Brain microvascular endothelial cell (primary cell): ENCODE measurements around the gene CAD.

Source experiments
- DNase-seq: peaks from one replicate; pipeline ENCODE4 v3.0.0-alpha.2; 2020
- H3K27ac ChIP-seq: fragments of 250-450 bp; sonication (Bioruptor Pico); 2 replicates; pipeline ENCODE4 v1.5.1; 2020; ENCODE audit warnings: mild to moderate bottlenecking, moderate library complexity
- H3K27me3 ChIP-seq: fragments of 250-450 bp; sonication (Bioruptor Pico); replicated peaks from 2 replicates; pipeline ENCODE4 v1.5.1; 2020; ENCODE audit warnings: mild to moderate bottlenecking
- H3K36me3 ChIP-seq: fragments of 250-450 bp; sonication (Bioruptor Pico); replicated peaks from 2 replicates; pipeline ENCODE4 v1.5.1; 2020; ENCODE audit warnings: mild to moderate bottlenecking
- H3K4me3 ChIP-seq: 2 replicates; pipeline ENCODE4 v1.5.1; 2011; ENCODE audit warnings: low read depth, mild to moderate bottlenecking, control low read depth, low read length, moderate library complexity
- in situ Hi-C: cut with HindIII; loops from 2 replicates; pipeline ENCODE4 v1.10.0; 2017; ENCODE audit warnings: low sequenced_read_pairs, low pct_ligation_motif_present
- TF ChIP-seq, protein P1 (sequence below): IDR thresholded peaks from 2 replicates; pipeline ENCODE4 v1.5.1; 2011; ENCODE audit warnings: low read depth, mild to moderate bottlenecking, moderate library complexity, low read length, control low read depth, inconsistent platforms; ENCODE audit errors: missing control alignments

Gene CAD

DNA sequence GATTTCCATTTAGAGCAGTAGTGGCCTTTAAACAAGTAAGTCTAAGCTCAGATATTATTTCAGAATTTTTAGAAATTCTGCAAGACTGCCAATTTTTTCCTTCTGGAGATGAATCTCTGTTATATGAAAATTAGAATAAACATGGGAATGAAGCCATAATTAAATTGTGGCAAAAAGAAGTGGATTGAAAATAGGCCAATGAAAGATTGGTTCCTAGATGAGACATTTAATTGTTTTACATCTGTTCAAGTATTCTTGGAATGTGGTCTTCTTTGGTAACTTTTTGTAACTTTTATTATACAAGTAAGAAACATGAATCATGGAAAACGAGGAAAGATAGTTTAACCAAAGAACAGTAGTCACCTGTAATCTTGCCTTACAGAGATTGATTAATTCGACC is 10.3 kb downstream of the CAD start:
- no peak for DNase-seq
- Histone ChIP-seq H3K36me3 (peaks cover 84% of the 10 kb centered on the region), H3K4me3 (no peak overlapping the region), H3K27me3 (no peaks in the 10 kb centered on the region), H3K27ac (no peak overlapping the region)
- in situ Hi-C loops: no loop called here
- TF ChIP-seq, protein P1, sequence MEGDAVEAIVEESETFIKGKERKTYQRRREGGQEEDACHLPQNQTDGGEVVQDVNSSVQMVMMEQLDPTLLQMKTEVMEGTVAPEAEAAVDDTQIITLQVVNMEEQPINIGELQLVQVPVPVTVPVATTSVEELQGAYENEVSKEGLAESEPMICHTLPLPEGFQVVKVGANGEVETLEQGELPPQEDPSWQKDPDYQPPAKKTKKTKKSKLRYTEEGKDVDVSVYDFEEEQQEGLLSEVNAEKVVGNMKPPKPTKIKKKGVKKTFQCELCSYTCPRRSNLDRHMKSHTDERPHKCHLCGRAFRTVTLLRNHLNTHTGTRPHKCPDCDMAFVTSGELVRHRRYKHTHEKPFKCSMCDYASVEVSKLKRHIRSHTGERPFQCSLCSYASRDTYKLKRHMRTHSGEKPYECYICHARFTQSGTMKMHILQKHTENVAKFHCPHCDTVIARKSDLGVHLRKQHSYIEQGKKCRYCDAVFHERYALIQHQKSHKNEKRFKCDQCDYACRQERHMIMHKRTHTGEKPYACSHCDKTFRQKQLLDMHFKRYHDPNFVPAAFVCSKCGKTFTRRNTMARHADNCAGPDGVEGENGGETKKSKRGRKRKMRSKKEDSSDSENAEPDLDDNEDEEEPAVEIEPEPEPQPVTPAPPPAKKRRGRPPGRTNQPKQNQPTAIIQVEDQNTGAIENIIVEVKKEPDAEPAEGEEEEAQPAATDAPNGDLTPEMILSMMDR: no peak

DNA sequence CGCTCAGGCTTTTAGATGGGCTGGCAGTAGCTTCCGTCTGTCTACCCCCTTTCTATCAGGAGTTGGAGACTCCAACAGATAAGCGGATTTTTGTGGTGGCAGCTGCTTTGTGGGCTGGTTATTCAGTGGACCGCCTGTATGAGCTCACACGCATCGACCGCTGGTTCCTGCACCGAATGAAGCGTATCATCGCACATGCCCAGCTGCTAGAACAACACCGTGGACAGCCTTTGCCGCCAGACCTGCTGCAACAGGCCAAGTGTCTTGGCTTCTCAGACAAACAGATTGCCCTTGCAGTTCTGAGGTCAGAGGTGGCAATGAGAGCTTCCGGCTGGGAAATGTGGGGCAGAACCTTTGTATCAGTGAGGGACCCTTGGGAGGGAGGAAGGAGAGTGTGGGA is 14.8 kb downstream of the CAD start:
- no peak overlapping the region for H3K27ac ChIP-seq
- in situ Hi-C loops: no loop called here
- H3K36me3 ChIP-seq: peaks cover 85% of the 10 kb centered on the region
- no peak for DNase-seq
- TF ChIP-seq, protein P1: no peak
- H3K4me3 ChIP-seq: no peak overlapping the region
- H3K27me3 ChIP-seq: no peaks in the 10 kb centered on the region

DNA sequence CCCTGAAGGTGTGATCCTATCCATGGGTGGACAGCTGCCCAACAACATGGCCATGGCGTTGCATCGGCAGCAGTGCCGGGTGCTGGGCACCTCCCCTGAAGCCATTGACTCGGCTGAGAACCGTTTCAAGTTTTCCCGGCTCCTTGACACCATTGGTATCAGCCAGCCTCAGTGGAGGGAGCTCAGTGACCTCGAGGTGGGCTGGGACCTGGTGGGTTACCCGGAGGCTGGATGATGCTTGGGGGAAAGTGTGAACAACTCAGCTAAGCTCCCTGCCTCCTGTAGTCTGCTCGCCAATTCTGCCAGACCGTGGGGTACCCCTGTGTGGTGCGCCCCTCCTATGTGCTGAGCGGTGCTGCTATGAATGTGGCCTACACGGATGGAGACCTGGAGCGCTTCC is 16.2 kb downstream of the CAD start:
- peaks cover 92% of the 10 kb centered on the region for H3K36me3 ChIP-seq
- no peaks in the 10 kb centered on the region for H3K27me3 ChIP-seq
- no peak for DNase-seq
- no peak overlapping the region for H3K4me3 ChIP-seq
- in situ Hi-C loops: no loop called here
- no peak overlapping the region for H3K27ac ChIP-seq
- TF ChIP-seq, protein P1: no peak

DNA sequence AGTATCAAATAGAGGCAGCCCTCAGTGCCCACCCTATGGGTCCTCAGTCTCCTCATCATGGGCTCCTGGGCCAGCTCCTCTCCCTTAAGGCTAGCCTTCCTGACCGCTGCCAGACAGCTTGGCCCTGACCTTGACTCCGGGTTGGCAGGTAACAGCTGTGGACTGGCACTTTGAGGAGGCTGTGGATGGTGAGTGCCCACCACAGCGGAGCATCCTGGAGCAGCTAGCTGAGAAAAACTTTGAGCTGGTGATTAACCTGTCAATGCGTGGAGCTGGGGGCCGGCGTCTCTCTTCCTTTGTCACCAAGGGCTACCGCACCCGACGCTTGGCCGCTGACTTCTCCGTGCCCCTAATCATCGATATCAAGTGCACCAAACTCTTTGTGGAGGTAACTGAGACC is 19.0 kb downstream of the CAD start:
- no peak for DNase-seq
- no peak overlapping the region for H3K4me3 ChIP-seq

DNA sequence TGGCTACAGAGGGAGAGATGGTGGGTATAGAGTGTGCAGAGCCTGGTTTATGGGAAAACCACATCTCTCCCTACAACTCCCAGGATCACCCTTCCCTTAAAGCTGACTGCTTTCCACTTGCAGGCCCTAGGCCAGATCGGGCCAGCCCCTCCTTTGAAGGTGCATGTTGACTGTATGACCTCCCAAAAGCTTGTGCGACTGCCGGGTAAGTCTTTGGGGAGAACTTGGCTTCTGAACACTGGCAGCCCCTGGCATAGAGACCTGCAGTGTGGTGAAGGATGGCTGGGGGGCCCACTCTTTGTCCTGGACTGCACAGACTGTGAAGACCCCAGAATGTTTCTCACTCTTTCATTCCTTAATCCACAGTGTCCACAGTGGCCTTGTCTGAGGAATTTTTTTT is 19.5 kb downstream of the CAD start:
- H3K27ac ChIP-seq: no peak overlapping the region
- in situ Hi-C loops: no loop called here
- H3K4me3 ChIP-seq: no peak overlapping the region
- H3K36me3 ChIP-seq: peaks cover 93% of the 10 kb centered on the region
- TF ChIP-seq, protein P1: no peak
- no peaks in the 10 kb centered on the region for H3K27me3 ChIP-seq
- DNase-seq: no peak

More for the DNA sequence above, 19.0 kb downstream of the CAD start:
- Histone ChIP-seq H3K27ac (no peak overlapping the region), H3K36me3 (peaks cover 95% of the 10 kb centered on the region), H3K27me3 (no peaks in the 10 kb centered on the region)
- in situ Hi-C loops: no loop called here
- TF ChIP-seq, protein P1: no peak

DNA sequence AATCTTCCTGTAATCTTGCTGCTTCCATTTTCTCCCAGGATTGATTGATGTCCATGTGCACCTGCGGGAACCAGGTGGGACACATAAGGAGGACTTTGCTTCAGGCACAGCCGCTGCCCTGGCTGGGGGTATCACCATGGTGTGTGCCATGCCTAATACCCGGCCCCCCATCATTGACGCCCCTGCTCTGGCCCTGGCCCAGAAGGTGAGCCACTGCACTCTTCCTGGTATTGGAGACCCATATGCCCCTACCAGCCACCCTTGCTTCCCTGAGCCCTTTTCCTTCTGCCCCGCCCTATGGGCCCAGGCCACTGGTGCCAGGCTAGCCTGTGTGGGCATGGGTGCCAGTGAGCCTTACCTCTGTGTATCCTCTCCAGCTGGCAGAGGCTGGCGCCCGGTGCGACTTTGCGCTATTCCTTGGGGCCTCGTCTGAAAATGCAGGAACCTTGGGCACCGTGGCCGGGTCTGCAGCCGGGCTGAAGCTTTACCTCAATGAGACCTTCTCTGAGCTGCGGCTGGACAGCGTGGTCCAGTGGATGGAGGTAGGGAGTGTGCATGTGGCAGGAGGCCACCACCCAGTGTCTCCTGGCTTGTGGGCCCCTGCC is 20.3 kb downstream of the CAD start:
- peaks cover 93% of the 10 kb centered on the region for H3K36me3 ChIP-seq
- in situ Hi-C loops: no loop called here
- no peak overlapping the region for H3K4me3 ChIP-seq
- H3K27me3 ChIP-seq: no peaks in the 10 kb centered on the region
- no peak for DNase-seq
- no peak overlapping the region for H3K27ac ChIP-seq
- TF ChIP-seq, protein P1: no peak
